ENCODE data around the gene FGF4.

FGF4 gene

DNA sequence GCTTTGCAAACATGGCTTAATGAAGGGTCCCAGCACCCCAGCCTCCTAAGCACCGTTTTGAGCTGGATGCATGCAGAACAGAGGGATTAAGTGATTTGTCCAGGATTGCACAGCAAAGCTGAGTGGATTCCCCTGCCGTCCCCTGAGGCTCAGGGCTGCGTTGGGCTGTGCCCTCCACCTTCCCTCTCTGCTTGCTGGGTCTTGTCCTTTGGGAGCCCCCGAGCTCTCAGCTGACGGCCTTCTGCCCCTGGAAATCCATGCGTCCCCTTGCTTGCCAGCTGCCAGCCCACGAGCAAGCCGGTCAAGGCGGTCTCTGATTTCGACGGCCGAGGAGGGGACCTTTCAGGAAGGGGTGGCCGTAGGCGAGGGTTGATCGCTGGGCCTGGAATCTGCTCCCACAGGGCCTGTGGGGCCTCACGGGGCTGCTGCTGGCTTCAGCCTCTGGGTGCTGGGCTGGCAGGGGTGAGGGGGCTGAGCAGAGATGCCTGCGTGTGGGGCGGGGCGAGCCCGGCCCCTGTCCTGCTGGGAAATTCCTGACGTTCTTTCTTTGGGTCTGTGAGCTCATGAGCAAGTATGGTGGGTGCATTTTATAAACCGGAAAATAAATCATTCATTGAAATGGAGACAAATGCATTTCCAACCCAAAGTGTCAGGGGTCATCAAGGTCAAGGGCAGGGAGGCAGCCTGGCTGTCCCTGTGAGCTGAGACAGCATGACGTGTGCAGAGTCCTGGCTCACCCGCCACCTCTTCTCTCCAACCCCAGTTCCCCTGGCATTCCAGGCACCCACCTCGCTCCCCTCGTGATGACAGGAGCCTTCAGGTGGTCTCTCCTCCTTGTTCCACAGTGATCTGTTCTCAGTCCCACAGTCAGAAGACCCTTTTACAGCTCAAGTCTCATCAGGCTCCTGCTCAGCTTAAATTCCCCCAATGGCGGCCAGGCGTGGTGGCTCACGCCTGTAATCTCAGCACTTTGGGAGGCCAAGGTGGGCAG is 28.1 kb downstream of the FGF4 start:
- TF ChIP-seq, protein P1, sequence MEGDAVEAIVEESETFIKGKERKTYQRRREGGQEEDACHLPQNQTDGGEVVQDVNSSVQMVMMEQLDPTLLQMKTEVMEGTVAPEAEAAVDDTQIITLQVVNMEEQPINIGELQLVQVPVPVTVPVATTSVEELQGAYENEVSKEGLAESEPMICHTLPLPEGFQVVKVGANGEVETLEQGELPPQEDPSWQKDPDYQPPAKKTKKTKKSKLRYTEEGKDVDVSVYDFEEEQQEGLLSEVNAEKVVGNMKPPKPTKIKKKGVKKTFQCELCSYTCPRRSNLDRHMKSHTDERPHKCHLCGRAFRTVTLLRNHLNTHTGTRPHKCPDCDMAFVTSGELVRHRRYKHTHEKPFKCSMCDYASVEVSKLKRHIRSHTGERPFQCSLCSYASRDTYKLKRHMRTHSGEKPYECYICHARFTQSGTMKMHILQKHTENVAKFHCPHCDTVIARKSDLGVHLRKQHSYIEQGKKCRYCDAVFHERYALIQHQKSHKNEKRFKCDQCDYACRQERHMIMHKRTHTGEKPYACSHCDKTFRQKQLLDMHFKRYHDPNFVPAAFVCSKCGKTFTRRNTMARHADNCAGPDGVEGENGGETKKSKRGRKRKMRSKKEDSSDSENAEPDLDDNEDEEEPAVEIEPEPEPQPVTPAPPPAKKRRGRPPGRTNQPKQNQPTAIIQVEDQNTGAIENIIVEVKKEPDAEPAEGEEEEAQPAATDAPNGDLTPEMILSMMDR (conservative IDR thresholded peaks at IDR 0.05) = no peak

DNA sequence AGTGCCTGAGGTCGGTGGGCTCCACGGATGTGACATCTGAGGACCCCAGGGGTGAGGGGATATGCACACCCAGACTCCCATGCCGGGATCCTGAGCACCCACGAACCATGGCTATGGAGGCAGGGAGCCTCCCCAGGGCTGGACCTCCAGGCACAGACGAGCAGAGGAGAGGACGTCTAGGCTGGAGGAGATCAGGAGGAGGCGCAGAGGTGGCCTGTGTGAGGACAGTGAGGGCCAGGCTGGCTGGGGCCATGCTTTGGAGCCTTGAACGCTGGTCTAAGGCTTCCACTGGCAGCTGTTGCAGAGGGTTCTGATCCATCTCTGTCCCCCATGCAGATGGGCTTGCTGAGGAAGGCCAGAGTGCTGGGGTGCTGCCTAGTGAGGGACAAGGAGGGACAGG is 29.0 kb downstream of the FGF4 start:
- TF ChIP-seq, protein P1 (conservative IDR thresholded peaks at IDR 0.05) = no peak
- H3K27ac ChIP-seq = no peak overlapping the region

More for the DNA sequence above, 28.1 kb downstream of the FGF4 start:
- H3K27ac ChIP-seq = no peak overlapping the region

DNA sequence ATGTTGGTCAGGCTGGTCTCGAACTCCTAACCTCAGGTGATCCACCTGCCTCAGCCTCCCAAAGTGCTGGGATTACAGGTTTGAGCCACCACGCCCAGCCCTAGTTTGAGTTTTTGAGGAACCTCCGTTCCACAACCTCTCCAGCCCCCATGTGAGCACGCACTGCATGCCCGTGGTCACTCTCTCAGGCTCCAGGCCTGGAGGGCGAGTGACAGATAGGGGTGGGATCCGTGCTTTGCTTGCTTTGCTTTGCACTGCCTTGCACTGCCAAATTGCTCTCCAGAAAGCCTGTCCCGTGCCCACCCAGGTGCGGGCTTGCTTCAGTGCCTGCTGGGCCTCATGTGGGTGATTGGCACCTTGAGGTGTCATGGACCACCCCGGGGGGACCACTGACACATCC is 29.9 kb downstream of the FGF4 start:
- H3K27ac ChIP-seq = no peak overlapping the region
- TF ChIP-seq, protein P1 (conservative IDR thresholded peaks at IDR 0.05) = no peak

DNA sequence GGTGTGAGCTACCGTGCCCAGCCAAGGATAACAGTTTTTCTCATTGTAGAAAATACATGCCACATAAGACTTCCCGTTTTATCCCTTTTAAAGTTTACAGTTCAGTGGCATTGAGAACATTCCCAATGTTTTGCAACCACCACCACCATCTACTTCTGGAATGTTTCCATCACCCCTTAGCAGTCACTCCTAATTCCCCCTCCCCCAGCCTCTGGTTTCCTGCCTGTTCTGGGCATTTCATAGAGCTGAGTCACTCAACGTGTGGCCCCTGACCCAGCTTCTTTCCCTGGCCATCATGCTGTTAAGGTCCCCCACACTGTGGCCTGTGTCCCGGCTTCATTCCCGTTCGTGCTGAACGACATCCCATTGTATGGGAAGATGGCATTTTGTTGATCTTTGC is 30.7 kb downstream of the FGF4 start:
- TF ChIP-seq, protein P1 (conservative IDR thresholded peaks at IDR 0.05) = no peak
- no peak overlapping the region for H3K27ac ChIP-seq

DNA sequence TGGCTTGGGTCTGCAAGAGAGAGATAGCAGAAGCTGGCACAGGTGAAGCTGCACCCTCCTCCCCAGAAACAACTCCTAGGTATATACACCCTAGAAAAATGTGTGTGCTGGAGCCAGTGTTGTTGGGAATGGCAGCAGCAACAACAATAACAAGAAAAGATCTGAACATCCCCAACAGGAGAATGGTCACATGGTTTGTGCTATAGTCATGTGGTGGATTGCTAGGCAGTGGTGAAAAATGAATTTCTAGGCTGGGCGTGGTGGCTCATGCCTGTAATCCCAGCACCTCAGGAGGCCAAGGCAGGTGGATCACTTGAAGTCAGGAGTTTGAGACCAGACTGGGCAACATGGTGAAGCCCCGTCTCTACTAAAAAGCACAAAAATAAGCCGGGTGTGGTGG is 40.3 kb downstream of the FGF4 start:
- H3K27ac ChIP-seq = no peak overlapping the region
- TF ChIP-seq, protein P1 (conservative IDR thresholded peaks at IDR 0.05) = no peak

DNA sequence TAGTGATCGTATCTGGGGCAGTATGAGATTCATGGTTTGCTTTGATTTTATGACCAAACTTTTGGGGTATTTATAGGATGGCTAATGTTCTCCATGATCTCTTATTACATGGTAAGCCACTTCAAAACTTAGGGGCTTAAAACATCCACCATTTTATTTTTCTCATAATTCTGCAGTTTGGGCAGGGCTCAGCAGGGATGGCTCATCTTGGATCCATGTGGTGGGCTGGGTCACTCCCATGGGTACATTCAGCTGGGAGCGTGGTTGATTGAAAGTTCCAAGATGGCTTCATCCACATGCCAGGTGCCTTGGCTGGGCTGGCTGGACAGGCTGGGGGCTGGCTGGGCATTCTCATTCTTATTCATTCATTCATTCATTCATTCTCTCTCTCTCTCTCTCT is 40.8 kb downstream of the FGF4 start:
- no peak overlapping the region for H3K27ac ChIP-seq
- TF ChIP-seq, protein P1 (conservative IDR thresholded peaks at IDR 0.05) = no peak

DNA sequence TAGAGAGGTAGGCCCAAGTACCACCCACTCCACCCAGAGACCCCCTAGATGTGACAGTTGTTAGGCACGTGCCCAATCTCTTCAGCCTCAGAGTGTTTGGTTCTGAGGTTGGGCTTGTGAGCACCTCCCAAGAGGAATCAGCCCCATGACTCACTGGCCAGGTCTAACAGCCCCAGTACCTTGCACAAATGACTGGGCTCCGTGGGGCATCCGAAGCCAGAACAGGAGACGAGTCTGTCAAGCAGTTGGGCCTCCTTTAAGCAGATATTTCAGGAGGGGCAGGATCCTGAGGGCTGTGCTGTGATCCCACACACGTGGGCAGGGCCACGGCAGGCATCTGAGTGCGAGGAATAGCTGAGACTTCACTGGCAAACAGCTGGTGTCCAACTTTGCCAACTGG is 42.2 kb downstream of the FGF4 start:
- H3K27ac ChIP-seq = no peak overlapping the region
- TF ChIP-seq, protein P1 (conservative IDR thresholded peaks at IDR 0.05) = no peak

Data from VCaP (cell line).